ENCODE data around the gene C10orf95. TPM values are rescaled to one million over a fixed set of nuclear protein-coding genes. Genes with fewer than 3 reads are reported as not detected.

Gene C10orf95
- total and polyA plus RNA-seq, 2 donors (not counting 1 experiment from before 2014, with no cell fraction given): 0.32 to 0.63 TPM

GRCh38 chr10:102492344-102492939 lies 41.1 kb upstream of the C10orf95 start:
- no peaks in the 10 kb centered on the region for H3K4me1 ChIP-seq (ENCODE audit: control insufficient read depth in 2 of 2, insufficient read depth in 2 of 2, low read length in 2 of 2)
- H3K4me3 ChIP-seq (ENCODE audit: control extremely low read depth in 1 of 5, extremely low read depth in 1 of 5, insufficient read depth in 1 of 5, low read depth in 2 of 5, low read length in 4 of 5): no peak overlapping the region
- Mint-ChIP-seq H3K4me1 (peaks cover 15% of the 10 kb centered on the region), H3K27ac (no peak overlapping the region), H3K27me3 (no peaks in the 10 kb centered on the region), H3K9me3 (ENCODE audit: insufficient read depth) (no peaks in the 10 kb centered on the region), H3K4me3 (no peak overlapping the region)
- H3K9ac ChIP-seq (ENCODE audit: low read length): no peak overlapping the region
- ChIA-PET CTCF (interaction anchor here (0.7 to 2.5 kb wide), 4 partner anchors 11 to 260 kb away, joined by 3 to 7 read pairs (median 3); partner anchors contain the start of gene SUFU), POLR2A (interaction anchor here (0.7 kb wide), 1 partner anchor 13 kb away, joined by 4 read pairs; no protein-coding TSS in a partner anchor)
- no peak overlapping the region for H2AFZ ChIP-seq (ENCODE audit: insufficient read depth, low read depth, low read length, poor library complexity, severe bottlenecking)
- no peak for ATAC-seq (ENCODE audit: low read depth)
- no peak overlapping the region for H3K27ac ChIP-seq (ENCODE audit: low read length in 2 of 2)
- H3K9me3 ChIP-seq (ENCODE audit: control extremely low read depth in 1 of 3, control insufficient read depth in 2 of 3, insufficient read depth in 1 of 3, low read length in 2 of 3): no peaks in the 10 kb centered on the region
- DNase-seq: no peak
- no peaks in the 10 kb centered on the region for H3K27me3 ChIP-seq (replicated peaks in 1 of 4; ENCODE audit: control extremely low read depth in 1 of 4, control insufficient read depth in 3 of 4, insufficient read depth in 4 of 4, low read length in 3 of 4)
- H3K36me3 ChIP-seq (replicated peaks in 1 of 2; ENCODE audit: control extremely low read depth in 1 of 2, control insufficient read depth in 1 of 2, extremely low read depth in 1 of 2, insufficient read depth in 2 of 2, low read length in 1 of 2): peaks cover 2 to 31% of the 10 kb centered on the region in 2 experiments
- TF ChIP-seq CTCF (IDR thresholded peaks at IDR 0.05) (no peak), EZH2 (IDR thresholded peaks at IDR 0.05; ENCODE audit: borderline replicate concordance, insufficient read depth, low read depth, low read length, poor library complexity, severe bottlenecking) (no peak)
- H4K20me1 ChIP-seq (ENCODE audit: control insufficient read depth, insufficient read depth, low read length, poor library complexity, severe bottlenecking): peaks cover 58% of the 10 kb centered on the region
- H3K79me2 ChIP-seq (ENCODE audit: control insufficient read depth, insufficient read depth, low read length): peaks cover 62% of the 10 kb centered on the region
- 85% methylated on average over 4 of the region's 7 CpGs for WGBS (ENCODE audit: insufficient coverage)
- H3K4me2 ChIP-seq (replicated peaks; ENCODE audit: low read depth, low read length, poor library complexity, severe bottlenecking): no peak overlapping the region
- intact Hi-C loops (cut with micrococcal nuclease): no loop called here

DNA sequence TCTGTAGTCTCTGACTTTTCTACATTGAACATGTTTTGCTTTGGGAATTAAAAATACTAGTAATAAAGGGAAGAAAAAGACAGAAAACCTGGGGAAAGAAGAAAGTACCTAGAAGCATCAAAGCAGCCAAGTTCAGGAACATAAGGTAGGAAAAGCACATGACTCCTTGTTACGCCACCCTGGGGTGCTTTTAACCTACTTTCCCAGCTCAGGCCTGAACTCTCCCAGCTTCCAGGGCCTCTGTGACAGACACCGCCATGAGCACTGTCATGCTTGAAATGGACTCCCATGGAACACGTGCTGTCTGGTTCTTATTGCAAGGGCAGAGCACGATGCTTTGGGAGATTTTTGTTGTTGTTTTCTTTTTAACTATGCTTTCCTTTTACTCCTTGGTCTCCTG lies 39.8 kb upstream of the C10orf95 start:
- CTCF ChIA-PET: interaction anchor here (2.5 kb wide), 1 partner anchor 93 kb away, joined by 7 read pairs; no protein-coding TSS in a partner anchor

More for the DNA sequence above, 39.8 kb upstream of the C10orf95 start:
- H3K4me1 Mint-ChIP-seq: peaks cover 12% of the 10 kb centered on the region
- peaks cover 48% of the 10 kb centered on the region for H3K79me2 ChIP-seq (ENCODE audit: control insufficient read depth, insufficient read depth, low read length)
- ATAC-seq (ENCODE audit: low read depth) (no peak), DNase-seq (no peak)
- 100% methylated on average over 2 of the region's 4 CpGs for WGBS (ENCODE audit: insufficient coverage)
- H3K4me1 ChIP-seq (ENCODE audit: control insufficient read depth in 2 of 2, insufficient read depth in 2 of 2, low read length in 2 of 2): no peaks in the 10 kb centered on the region
- no peaks in the 10 kb centered on the region for H3K9me3 ChIP-seq (ENCODE audit: control extremely low read depth in 1 of 3, control insufficient read depth in 2 of 3, insufficient read depth in 1 of 3, low read length in 2 of 3)
- H3K4me3 ChIP-seq (ENCODE audit: control extremely low read depth in 1 of 5, extremely low read depth in 1 of 5, insufficient read depth in 1 of 5, low read depth in 2 of 5, low read length in 4 of 5): no peak overlapping the region
- peaks cover 2 to 42% of the 10 kb centered on the region in 2 experiments for H3K36me3 ChIP-seq (replicated peaks in 1 of 2; ENCODE audit: control extremely low read depth in 1 of 2, control insufficient read depth in 1 of 2, extremely low read depth in 1 of 2, insufficient read depth in 2 of 2, low read length in 1 of 2)
- no peak overlapping the region for H3K4me3 Mint-ChIP-seq
- no peak overlapping the region for H3K27ac ChIP-seq (ENCODE audit: low read length in 2 of 2)
- no peaks in the 10 kb centered on the region for H3K27me3 ChIP-seq (replicated peaks in 1 of 4; ENCODE audit: control extremely low read depth in 1 of 4, control insufficient read depth in 3 of 4, insufficient read depth in 4 of 4, low read length in 3 of 4)
- no peak overlapping the region for H3K9ac ChIP-seq (ENCODE audit: low read length)
- no peak overlapping the region for H3K4me2 ChIP-seq (replicated peaks; ENCODE audit: low read depth, low read length, poor library complexity, severe bottlenecking)
- H2AFZ ChIP-seq (ENCODE audit: insufficient read depth, low read depth, low read length, poor library complexity, severe bottlenecking): no peak overlapping the region
- no peaks in the 10 kb centered on the region for H3K9me3 Mint-ChIP-seq (ENCODE audit: insufficient read depth)
- intact Hi-C loops (cut with micrococcal nuclease): no loop called here
- H3K27me3 Mint-ChIP-seq: no peaks in the 10 kb centered on the region
- POLR2A ChIA-PET: no interaction called here
- H3K27ac Mint-ChIP-seq: no peak overlapping the region
- TF ChIP-seq CTCF (IDR thresholded peaks at IDR 0.05): no peak
- no peak for TF ChIP-seq EZH2 (IDR thresholded peaks at IDR 0.05; ENCODE audit: borderline replicate concordance, insufficient read depth, low read depth, low read length, poor library complexity, severe bottlenecking)
- peaks cover 46% of the 10 kb centered on the region for H4K20me1 ChIP-seq (ENCODE audit: control insufficient read depth, insufficient read depth, low read length, poor library complexity, severe bottlenecking)

Measured in B cell (primary cell).